Activated T-cell treated with anti-CD3 and anti-CD28 coated beads, Interleukin-2, amount 50 U/mL, for 48 hours (primary cell): Measurements from ENCODE around the gene CCM2.

Source experiments
- DNase-seq, 2 experiments: peaks; one replicate each; pipeline ENCODE4 v3.0.0-alpha.2; 2020

The CCM2 gene

DNA sequence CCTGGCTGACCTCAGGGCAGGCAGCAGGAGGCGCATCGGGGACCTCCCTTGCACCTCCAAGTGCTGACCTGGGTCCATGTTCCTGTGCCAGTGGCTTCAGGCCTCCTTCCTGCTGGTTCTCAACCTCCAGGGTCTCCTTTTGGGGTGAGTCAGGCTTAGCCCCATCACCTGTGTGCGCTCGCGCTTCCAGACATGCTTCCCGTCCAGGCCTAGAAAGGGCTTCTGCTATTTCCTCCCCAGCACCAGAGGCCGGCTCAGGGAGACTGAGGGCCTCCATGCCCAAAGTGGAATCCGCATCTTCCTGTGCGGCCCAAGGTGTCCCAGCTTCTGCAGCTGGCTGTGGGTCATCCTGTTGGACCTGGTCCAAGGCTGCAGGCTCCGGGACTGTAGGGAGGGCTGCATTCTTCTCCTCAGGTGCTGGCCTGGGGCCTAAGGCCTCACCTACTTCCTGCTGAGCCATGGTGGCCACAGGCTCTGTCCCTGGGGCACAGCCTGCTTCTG, 82.9 kb downstream of the CCM2 start:
- DNase-seq: no peak

DNA sequence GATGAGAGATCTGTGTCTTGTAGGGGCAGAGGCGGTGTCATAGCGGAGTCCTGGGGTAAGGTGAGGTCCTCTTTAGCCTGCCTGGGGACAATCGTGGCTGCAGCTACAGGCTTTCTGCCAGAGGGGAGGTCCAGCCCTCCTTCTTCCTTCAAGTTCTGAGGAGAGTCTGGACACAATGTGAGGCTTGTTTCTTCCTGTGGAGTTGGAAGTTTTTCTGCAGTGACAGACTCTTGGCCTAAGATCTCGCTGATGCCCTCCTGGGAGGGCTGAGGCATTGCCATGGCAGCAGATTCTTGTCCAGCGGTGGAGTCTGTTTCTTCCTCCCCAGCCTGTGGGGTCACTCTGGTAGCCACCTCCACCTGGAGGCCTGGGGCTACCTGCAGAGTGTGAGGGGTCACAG, 84.3 kb downstream of the CCM2 start:
- DNase-seq: no peak

DNA sequence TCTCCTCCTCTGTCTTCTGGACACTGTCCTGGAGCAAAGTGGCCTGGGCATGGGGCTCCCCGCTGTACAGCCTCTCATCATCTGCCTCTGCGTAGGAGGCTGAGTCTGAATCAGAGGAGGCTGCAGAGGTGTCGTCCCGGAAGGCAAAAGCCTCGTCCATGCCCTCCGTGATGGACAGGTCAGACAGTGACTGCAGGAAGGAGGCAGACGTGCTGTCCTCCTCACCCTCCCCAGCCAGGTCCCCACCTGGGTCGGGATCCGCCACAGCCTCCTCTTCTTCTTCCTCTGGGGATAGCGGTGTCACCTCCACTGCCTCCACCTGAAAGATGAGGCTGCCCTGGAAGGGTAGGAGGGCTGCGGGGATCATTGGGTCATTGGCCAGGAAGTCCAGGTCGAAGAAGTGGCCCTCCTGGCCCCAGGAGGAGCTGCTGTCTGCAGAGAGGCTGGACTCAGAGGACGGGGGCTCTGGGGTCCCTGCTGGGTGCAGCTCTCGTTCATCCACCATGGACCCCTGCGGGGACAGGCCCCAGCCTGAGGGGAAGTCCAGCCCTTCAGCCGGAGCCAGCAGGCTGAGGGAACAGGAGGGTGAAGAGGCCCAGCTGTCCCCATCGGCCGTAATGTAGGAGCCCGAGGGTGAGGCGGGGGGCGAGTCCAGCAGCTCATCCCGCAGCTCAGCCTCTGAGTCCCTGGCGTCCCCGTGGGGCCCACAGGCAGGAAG, 85.1 kb downstream of the CCM2 start:
- no peak for DNase-seq

DNA sequence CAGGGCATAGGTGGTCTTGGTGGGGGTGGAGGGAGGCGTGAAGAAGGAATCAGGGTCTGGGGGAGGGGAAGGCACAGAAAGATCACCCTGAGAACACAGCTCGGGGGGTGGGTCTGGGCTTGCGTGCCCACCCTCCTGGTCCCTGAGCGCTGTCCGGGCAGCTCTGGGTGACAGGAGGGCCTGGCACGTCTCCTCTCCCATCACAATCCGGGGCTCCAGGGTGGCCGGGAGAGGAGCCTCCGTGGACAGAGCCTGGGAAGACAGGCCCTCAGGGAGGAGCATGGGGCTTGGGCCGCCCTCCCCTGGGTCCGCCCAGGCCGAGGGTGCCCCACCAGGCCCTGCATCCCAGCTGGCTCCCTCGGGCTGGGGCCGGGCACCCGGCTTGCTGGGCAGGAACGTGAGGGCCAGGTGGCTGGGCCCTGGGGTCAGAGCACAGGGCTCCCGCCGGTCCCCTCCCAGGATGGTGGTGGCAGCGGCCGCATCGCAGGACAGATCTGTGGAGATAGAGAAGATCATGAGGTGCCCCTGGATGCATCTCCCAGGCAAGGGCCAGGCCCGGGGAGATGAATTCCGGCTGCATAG, 85.7 kb downstream of the CCM2 start:
- no peak for DNase-seq

DNA sequence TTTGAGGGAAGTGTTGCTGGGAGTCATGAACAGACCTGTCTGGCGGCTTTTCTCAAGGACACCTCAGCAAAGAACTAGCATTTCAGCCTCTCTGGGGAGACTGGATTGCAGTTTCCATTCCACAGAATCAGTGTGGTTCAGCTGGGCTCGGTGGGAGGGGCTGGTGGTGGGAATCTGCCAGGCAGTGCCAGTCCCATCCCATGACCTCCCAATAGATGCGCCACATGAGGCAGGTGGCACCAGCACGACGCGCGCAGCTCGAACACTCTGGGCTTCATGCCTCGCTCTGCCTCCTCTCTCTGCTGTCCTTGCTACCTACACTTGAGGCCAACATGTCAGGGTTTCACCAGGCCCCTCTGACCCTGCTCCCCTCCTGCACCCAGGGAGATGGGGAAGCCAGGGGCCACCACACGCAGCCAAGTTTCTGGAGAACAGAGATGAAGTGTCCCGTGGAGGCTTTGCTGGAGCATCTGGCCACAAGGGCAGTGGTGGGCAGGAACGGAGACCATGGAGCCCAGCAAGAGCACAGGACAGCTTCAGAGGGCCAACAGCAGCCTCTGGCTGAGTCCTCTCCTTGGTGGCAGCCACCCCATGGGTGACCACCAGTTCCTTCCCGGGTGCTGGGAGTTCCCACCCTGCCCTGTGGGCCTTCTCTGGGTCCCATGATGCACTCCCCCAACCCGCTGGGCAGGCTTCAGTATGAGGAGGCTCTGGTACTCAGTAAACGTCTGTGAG, 86.5 kb downstream of the CCM2 start:
- no peak for DNase-seq

DNA sequence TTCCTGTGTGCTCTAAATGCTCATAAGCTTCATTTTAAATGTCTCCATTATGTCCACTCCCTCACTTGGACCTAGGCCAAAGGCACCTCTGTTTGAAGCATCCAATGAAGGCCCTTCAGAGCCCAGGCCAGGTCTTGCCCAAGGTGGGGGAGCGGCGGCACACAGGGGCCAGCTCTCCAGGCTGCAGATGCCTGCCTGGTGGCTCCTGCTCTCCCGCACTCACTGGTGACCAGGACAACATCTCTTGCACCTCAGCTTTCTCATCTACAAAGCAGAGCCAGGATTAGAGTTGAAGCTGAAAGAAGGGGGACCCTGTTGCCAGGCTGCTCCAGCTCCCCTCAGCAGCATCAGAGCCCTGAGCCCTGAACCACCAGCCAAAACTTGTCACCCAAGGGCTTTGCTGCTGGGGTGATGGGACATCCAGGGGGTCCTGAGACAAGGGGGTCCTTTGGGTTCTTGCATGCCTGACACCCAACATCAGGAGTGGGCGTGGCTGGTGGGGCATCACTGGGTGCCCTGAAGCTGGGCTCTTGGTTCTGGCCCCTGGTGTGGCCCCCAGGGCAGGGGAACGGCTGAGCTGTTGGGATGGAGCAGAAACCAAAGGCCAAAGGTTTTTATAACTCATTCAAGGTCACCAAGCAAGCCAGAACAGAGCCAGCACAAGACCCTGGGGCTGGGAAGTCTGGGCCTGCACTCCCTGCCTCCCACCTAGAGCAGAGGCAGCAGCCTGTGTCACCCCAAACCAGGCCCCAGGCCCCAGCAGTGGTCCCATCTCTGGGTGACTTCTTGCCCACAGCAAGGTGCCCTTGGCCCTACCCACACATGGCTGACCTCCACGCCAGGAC, 87.5 kb downstream of the CCM2 start:
- DNase-seq: no peak

DNA sequence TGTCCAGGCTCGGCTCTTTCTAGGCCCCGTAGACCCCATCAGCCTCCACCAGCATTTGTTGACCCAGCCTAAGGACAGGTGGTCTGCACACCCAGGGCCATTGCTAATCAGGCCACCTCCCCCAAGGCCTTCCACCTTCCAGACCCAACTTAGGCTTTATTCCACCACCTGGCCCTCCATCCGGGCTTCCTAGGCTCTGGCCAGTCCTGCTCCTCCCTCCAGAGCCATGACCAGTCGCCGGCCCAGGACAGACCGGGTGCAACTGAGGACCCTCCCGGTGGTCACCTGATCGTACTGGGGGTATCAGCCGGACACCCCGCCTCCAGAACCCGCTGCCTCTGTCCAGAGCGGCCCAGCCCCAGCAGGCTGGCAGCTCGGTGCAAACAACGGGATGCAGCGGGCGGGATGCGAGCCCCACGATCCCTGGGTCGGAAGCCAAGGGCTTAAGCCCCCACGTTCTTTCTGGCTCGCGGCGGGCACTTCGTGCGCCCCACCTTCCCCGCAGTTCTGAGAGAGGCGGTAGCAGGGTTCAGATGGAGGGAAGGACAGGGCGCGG, 88.2 kb downstream of the CCM2 start:
- no peak for DNase-seq

DNA sequence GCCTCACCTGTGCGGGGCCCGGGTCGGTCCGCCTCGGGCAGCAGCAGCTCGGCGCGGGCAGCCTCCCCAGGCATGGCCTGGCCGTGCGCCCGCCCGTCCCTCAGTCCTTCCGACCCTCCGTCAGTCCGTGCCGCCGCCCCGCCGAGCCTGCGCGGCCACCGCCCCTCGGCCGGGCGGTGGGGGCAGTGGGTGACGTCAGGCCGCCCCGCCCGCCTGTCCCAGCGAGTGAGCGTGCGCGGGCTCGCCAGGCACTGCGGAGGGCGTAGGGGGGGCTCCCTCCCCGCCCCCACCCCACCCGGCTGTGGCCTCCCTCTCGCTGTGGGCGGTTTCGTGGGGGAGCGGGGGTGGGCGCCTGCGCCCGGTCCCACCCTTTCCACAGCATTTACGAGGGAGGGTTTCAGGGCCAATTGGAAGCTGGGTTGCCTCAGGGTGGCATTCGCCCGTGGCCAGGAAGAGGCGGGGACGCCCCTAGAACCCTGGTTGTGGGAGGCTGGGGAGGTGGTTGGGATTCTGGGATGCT, 88.9 kb downstream of the CCM2 start, which contains the start of gene NACAD:
NACAD (minus strand) TSS at position 149 of the 520 bp plus-strand sequence; CDS start at position 74, 75 bp downstream.
- DNase-seq: no peak

DNA sequence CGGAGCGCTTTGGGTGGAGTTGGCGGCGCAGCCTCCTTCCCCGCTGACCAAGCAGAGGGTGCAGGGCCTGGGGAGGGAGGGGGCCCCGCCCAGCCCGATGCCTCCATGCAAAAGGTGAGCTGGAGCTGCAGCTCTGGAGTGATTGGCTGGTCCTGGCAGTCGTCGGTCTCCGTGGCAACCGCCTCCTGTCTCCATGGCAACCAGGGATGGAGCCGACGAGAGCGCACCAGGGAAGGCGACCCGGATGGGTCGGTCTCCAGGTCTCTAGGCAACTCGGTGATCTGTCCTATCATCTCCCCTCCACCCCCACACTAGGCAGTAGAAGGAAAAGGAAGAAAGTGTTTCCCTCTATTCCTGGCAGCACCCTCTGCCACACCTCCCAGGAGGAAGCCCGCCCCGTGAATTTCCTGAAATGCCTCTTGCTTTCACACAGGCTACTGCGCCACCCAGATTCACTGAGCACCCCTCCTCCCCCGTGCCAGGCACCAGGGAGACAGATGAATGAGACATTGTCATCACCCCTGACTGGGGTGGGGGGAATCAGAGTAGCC, 89.4 kb downstream of the CCM2 start:
- peak; percentile 81 for DNase-seq

DNA sequence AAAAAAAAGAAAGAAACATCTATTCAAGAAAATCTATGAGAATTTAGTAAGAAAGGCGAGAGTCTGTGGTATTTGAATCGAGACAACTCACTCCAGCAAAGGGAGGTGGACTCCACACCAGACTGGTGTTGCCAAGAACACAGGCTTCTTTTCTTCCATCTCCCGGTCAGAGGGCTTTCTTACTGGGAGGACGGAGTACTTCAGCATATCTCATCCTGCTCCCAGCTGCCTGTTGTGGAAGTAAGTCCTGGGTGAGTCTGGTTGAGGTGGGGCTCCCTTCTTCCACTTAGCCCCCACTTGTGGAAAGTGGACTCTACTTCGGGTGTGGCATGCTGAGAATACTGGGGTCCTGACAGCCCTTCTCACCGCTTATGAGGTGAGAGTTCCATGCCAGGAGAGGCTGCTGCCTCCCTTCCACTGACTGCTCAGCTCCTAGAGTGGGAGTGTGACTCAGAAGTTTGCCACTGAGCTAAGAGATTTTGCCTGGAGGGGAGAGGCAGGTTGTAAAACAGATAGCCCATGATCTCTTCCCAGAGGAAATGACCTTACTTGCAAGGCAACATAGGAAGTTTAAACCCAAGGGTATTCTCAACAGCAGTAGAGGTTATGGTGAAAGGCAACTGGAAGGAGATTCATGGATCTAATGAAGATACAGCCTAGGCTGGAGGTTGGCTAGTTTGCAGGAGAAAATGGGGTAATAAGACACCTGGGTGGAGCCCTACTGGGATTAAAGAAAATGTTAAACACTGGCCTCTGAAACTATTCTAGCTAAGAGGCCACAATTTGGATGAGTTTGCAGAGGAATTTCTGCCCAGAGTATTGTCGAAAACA, 92.3 kb downstream of the CCM2 start:
- no peak for DNase-seq

DNA sequence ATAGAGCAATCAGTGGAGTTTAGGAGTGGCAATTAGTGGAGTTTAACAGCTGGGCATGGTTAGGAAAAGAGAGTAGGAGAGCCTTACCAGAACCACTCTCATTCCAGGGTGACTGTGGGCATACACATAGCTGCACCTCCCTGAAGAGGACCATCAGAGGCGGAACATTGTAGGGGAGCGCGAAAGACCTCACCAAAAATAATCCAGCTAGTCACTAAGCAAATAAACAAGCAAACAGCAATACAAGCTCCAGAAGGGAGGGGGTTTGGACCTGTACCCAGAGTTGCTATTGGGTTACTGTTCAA, 92.9 kb downstream of the CCM2 start:
- DNase-seq: no peak

DNA sequence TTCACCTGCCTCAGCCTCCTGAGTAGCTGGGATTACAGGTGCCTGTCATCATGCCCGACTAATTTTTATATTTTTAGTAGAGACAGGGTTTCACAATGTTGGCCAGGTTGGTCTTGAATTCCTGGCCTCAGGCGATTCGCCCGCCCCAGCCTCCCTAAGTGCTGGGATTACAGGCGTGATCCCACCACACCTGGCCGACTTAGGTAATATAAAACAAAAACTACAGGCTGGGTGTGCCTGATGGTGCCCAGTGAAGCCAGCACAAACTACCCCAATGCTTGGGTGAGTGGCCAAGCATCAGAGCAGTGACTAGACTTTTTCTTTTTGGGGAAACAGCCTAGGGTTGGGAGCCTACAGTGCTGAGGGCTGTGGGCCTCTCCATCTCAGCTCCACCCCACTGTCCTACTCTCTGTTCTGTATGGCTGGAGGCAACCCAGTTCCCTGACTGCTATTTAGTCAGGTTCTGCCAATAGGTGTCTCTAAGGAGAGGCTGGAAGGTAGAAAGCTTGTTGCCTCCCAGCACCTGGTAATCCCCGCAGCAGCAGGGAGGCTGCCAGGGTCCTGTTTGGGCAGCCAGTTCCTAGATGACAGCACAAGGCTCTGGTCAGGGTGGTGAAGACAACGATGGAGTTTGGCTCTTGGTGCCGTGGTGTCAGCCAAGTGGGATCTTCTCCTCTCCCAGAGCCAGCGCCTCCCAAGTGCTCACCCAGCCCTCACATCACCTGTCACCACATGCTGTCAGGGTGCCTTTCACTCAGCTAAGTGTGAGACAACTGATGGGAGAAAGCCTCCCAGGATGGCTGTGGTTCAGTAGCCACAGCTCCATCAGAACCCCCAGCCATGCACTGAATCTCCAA, 99.2 kb downstream of the CCM2 start:
- no peak for DNase-seq

DNA sequence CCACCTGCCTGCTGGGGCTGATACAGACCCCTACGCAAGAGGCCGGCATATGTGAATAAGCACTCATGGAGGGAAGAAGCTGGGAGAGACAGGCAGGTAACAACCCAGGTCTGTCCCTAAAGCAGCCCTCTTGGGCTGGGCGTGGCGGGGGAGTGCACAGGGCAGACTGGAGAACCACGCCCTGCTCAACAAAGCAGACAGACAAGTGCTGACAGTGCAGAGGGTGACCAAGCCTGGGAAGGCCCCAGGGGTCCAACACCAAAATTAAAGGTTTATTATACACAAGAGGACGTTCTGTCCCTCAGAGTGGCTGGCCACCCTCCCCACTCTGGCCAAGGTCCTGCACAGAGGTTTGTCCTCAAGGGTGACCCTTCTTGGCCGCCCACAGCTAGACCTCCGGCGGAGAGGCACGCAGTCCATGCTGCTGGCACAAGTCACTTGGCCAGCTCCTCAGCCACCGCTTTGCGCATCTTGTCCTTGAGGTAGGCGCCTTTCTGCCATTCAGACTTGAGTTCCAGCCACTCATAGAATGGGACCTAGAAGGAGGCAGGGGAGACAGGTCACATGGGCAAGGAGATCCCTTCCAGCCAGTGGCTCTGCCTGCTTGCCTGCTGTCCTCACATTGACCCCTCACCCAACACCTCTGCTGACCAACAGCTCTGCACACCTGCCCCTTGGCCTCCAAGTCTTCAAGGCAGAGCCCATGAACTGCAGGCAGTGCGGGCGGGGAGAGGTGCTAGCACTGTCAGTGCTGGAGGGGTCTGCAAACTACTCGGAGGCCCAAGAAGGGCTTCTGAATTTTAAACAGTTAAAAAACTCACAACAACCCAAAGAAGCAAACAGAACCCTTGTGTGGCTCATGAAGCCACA, 100.1 kb downstream of the CCM2 start:
- DNase-seq: no peak

DNA sequence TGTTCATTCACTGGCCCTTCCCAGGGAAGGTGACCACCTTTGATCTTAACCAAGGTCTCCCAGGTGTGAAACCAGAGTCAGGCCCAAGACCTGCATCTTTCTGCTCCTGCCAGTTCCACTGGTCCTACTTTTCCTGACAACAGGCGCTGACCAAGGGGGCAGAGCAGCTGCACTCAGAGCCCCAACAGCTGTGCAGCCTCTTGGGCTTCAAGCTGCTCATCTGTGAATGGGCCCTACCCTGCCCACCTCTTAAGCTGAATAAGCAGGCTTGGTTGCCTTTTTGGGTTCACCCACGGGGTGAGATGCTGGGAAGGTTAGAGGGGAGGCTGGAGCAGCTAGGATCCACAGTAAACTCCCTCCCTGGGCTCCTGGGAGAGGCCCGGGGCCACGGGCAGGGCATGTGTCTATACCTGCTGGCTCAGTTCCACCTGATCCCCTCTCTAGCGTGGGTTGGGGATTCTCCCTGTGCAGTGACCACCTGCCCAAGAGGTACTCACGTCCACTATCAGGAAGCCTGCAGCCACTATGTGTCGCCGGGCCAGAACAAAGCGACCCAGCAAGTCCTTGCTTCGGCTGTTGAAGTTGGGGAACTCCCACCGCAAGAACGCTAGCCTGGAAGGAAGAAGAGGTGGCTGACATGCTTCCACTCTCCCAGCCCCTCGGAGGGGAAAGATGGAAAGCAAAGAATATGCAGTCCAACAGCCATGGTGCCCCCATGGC, 100.9 kb downstream of the CCM2 start:
- no peak for DNase-seq

DNA sequence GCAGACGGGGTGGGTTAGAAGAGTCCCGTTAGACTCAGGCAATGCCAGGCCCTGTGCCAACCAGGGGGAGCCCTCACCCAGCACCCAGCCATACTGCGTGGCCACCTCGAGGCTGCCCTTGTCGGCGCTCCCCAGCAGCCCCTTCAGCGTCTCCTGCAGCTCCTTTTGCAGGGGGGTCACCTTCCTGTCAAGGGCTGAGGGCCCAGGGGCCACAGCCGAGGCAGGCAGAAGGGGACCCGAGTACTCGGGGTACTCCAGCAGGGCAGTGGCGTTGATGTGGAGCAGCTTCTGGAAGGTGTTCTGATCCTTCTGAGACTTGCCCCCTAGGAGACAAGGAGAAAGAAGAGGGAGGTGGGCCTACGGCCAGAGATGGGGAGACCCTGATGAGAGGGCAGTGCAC, 101.7 kb downstream of the CCM2 start:
- DNase-seq: no peak

DNA sequence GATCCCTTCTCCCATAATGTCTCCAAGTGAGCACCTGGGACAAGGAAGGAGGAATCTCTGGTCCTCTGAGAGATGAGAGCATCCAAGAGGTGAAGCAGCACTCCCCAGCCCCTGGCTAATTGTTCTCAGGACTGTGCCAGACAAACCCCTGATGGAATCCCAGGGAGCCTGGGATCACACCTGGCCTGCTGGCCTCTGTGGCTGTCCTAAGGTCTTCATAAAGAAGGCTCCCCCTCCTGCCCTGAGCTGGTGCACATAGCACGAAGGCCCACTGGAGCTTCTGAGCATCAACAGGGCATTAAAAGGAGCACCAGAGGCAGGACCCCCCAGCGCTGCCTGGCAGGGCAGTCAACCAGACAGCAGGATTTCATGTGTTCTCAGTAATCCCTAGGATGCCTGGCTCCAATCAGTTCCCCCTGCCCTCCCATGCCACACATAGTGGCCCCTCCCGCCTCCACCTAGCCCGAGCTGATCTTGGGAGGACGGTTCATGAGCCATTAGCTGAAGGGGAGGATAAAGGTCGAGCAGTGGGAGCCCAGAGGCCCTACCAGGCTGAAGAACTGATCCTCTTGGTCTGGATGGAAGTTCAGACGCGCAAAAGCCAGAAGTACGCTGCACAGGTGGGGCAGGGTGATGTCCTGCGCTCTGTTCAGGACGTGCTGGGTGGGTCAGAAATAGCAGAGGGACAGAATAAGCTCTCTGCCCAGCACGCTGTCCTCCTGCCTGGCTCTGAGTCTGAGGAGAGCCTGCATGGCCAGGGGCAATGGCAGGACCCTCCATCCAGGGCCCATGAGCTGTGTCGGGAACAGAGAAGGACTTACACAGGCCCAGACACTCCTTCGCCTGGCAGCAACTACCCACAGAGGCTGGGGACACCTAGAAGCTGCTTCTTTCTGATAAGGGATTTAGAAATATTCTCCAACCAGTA, 103.0 kb downstream of the CCM2 start:
- no peak for DNase-seq
